IMR-90 (cell line): Measurements from ENCODE around the gene TAP2. TPM values are rescaled to one million over a fixed set of nuclear protein-coding genes. Genes with fewer than 3 reads are reported as not detected.

Experiments
- ATAC-seq: fragments of 200-7000 bp; cut with Tn5 transposase; 2 replicates; pipeline ENCODE4 v1.9.1; 2020; ENCODE audit warnings: low read depth, mild to moderate bottlenecking, moderate library complexity
- BruUV-seq: library from RNA; stranded (reverse); fragments of 400-500 nt; replicated peaks from 2 replicates; lab custom pipeline; 2021; lab: Mats Ljungman, UMichigan
- CTCF ChIA-PET: fragments of 300-600 bp; formaldehyde crosslinking; extraction: SDS; loops from one replicate; lab custom pipeline; 2021; ENCODE audit warnings: antibody characterized with exemption; lab: Yijun Ruan, JAX
- POLR2A ChIA-PET: fragments of 300-600 bp; sonication (Branson Sonifier 250); formaldehyde crosslinking; loops from one replicate; lab custom pipeline; 2022; ENCODE audit warnings: antibody characterized with exemption; ENCODE audit not compliant: unreplicated experiment; lab: Charles Lee
- DNase-seq: peaks from one replicate; pipeline ENCODE4 v3.0.0; 2013
- H2AFZ ChIP-seq: replicated peaks from 2 replicates; pipeline ENCODE3; 2013; ENCODE audit warnings: low read length, mild to moderate bottlenecking; ENCODE audit not compliant: poor library complexity
- H2AK5ac ChIP-seq: 2 replicates; pipeline ENCODE4 v1.6.1; 2013; ENCODE audit warnings: low read depth, low read length, inconsistent platforms
- H2AK9ac ChIP-seq: replicated peaks from 2 replicates; pipeline ENCODE3; 2013; ENCODE audit warnings: mild to moderate bottlenecking, low read depth, low read length, moderate library complexity; ENCODE audit not compliant: poor library complexity
- H2BK120ac ChIP-seq: 2 replicates; pipeline ENCODE4 v1.6.1; 2013; ENCODE audit warnings: low read depth, low read length, inconsistent platforms
- H2BK15ac ChIP-seq: 3 replicates; pipeline ENCODE4 v1.6.1; 2013; ENCODE audit warnings: low read depth, low read length, inconsistent platforms
- H2BK20ac ChIP-seq: 2 replicates; pipeline ENCODE4 v1.6.1; 2013; ENCODE audit warnings: low read depth, mild to moderate bottlenecking, inconsistent platforms, low read length, moderate library complexity
- H2BK5ac ChIP-seq: 2 replicates; pipeline ENCODE4 v1.6.1; 2013; ENCODE audit warnings: mild to moderate bottlenecking, low read depth, low read length, inconsistent platforms; ENCODE audit not compliant: poor library complexity, severe bottlenecking
- H3K14ac ChIP-seq: replicated peaks from 2 replicates; pipeline ENCODE4 v1.6.1; 2013; ENCODE audit warnings: low read depth, low read length, inconsistent platforms
- H3K18ac ChIP-seq: 2 replicates; pipeline ENCODE4 v1.6.1; 2013; ENCODE audit warnings: low read depth, low read length, control low read depth
- H3K23ac ChIP-seq: 2 replicates; pipeline ENCODE4 v1.6.1; 2013; ENCODE audit warnings: low read depth, low read length, inconsistent platforms
- H3K27ac ChIP-seq: 2 replicates; pipeline ENCODE4 v1.5.1; 2013; ENCODE audit warnings: mild to moderate bottlenecking, control low read depth, low read length; ENCODE audit not compliant: insufficient read depth
- H3K27me3 ChIP-seq: 2 replicates; pipeline ENCODE4 v1.6.1; 2013; ENCODE audit warnings: low read length; ENCODE audit not compliant: control insufficient read depth, insufficient read depth
- H3K36me3 ChIP-seq: 2 replicates; pipeline ENCODE4 v1.6.1; 2013; ENCODE audit warnings: low read length, mixed read lengths; ENCODE audit not compliant: control insufficient read depth, insufficient read depth
- H3K4ac ChIP-seq: 2 replicates; pipeline ENCODE4 v1.6.1; 2013; ENCODE audit warnings: low read depth, low read length, inconsistent platforms
- H3K4me1 ChIP-seq: 2 replicates; pipeline ENCODE4 v1.6.1; 2013; ENCODE audit warnings: low read length, mixed read lengths; ENCODE audit not compliant: control insufficient read depth, insufficient read depth
- H3K4me2 ChIP-seq: 2 replicates; pipeline ENCODE4 v1.6.1; 2013; ENCODE audit warnings: low read depth, mild to moderate bottlenecking, control low read depth, low read length, moderate library complexity
- H3K4me3 ChIP-seq: 2 replicates; pipeline ENCODE4 v1.5.1; 2013; ENCODE audit warnings: low read depth, mild to moderate bottlenecking, control low read depth, low read length, moderate library complexity; ENCODE audit not compliant: insufficient read depth
- H3K56ac ChIP-seq: 2 replicates; pipeline ENCODE4 v1.6.1; 2013; ENCODE audit warnings: low read length, inconsistent platforms; ENCODE audit not compliant: insufficient read depth; ENCODE audit errors: extremely low read depth
- H3K79me1 ChIP-seq, 2 experiments: 2 replicates each; pipeline ENCODE4 v1.6.1; 2013; ENCODE audit warnings: low read length in 2 of 2, inconsistent platforms in 1 of 2, low read depth in 1 of 2
- H3K9ac ChIP-seq: 2 replicates; pipeline ENCODE4 v1.6.1; 2013; ENCODE audit warnings: low read depth, low read length, control low read depth
- H3K9me1 ChIP-seq: 2 replicates; pipeline ENCODE4 v1.6.1; 2013; ENCODE audit warnings: low read length, inconsistent platforms; ENCODE audit not compliant: insufficient read depth
- H3K9me3 ChIP-seq: 2 replicates; pipeline ENCODE4 v1.6.1; 2013; ENCODE audit warnings: low read length; ENCODE audit not compliant: control insufficient read depth, insufficient read depth
- H4K20me1 ChIP-seq: 2 replicates; pipeline ENCODE4 v1.6.1; 2013; ENCODE audit warnings: low read length, inconsistent platforms; ENCODE audit not compliant: insufficient read depth
- H4K5ac ChIP-seq: 2 replicates; pipeline ENCODE4 v1.6.1; 2013; ENCODE audit warnings: mild to moderate bottlenecking, low read depth, low read length, control low read depth
- H4K8ac ChIP-seq, 2 experiments: 2 replicates each; pipeline ENCODE4 v1.6.1; 2013; ENCODE audit warnings: low read depth in 2 of 2, low read length in 2 of 2, control low read depth in 1 of 2, inconsistent platforms in 1 of 2
- H4K91ac ChIP-seq: 2 replicates; pipeline ENCODE4 v1.6.1; 2013; ENCODE audit warnings: low read depth, low read length, inconsistent platforms; ENCODE audit not compliant: insufficient read depth
- BHLHE40 ChIP-seq: fragments of 150-350 bp; IDR thresholded peaks from 2 replicates; pipeline ENCODE4 v1.6.1; 2016; ENCODE audit warnings: mild to moderate bottlenecking, low read depth, low read length
- CHD1 ChIP-seq: IDR thresholded peaks from 2 replicates; pipeline ENCODE4 v1.6.1; 2012; ENCODE audit warnings: low read depth, low read length, improper control_type of control experiment
- NFE2L2 ChIP-seq: fragments of 150-350 bp; IDR thresholded peaks from 2 replicates; pipeline ENCODE4 v1.6.1; 2016; ENCODE audit warnings: low read depth, mild to moderate bottlenecking, low read length
- RFX5 ChIP-seq: IDR thresholded peaks from 2 replicates; pipeline ENCODE4 v1.8.0; 2012; ENCODE audit warnings: low read depth, mild to moderate bottlenecking, low read length, moderate library complexity
- SMC3 ChIP-seq: fragments of 150-350 bp; IDR thresholded peaks from 2 replicates; pipeline ENCODE4 v1.6.1; 2016; ENCODE audit warnings: low read depth, mild to moderate bottlenecking, antibody characterized with exemption, low read length, moderate library complexity
- WGBS, 2 experiments: methylation state at CpG; one replicate each; pipeline versions ENCODE4 v1.1.5 to v1.1.7; 2013; ENCODE audit warnings: missing lambda C conversion rate in 2 of 2; ENCODE audit not compliant: insufficient read length in 1 of 2; ENCODE audit errors: extremely low coverage in 2 of 2; 5-methylcytosine and 5-hydroxymethylcytosine counted together
- dilution Hi-C: fragments of 300-500 bp; cut with HindIII; formaldehyde crosslinking; loops from one replicate; pipeline ENCODE4 v1.14.3; 2018; ENCODE audit warnings: low sequenced_read_pairs; ENCODE audit not compliant: unreplicated experiment
- in situ Hi-C: fragments of 300-500 bp; cut with MboI; formaldehyde crosslinking; loops from 3 replicates; pipeline ENCODE4 v1.14.3; 2019; ENCODE audit warnings: low sequenced_read_pairs, inconsistent platforms, mixed read lengths
- intact Hi-C: fragments of 100-400 bp; cut with micrococcal nuclease; formaldehyde crosslinking; loops from 2 replicates; pipeline ENCODE4 v1.10.0; 2022
- polyA plus RNA-seq, 3 experiments: library from polyadenylated mRNA; depleted of rRNA; stranded (reverse); fragments of >200 nt; gene quantifications; 2 replicates each; pipeline ENCODE4 v1.2.3, GENCODE V29; 2012; ENCODE audit warnings: low replicate concordance in 1 of 3
- total RNA-seq: library from RNA; depleted of rRNA; stranded (reverse); fragments of >200 nt; gene quantifications from 2 replicates; pipeline ENCODE4 v1.2.3, GENCODE V29; 2012
- TF ChIP-seq, protein P1 (sequence below): conservative IDR thresholded peaks from 2 replicates; pipeline ENCODE4 v1.5.1; 2012; ENCODE audit warnings: mild to moderate bottlenecking, low read depth, low read length, improper control_type of control experiment

The TAP2 gene
- total and polyA plus RNA-seq, 2 of the 4 experiments (the other 2 are of a cell fraction), result 6.6 to 11.4 TPM

DNA sequence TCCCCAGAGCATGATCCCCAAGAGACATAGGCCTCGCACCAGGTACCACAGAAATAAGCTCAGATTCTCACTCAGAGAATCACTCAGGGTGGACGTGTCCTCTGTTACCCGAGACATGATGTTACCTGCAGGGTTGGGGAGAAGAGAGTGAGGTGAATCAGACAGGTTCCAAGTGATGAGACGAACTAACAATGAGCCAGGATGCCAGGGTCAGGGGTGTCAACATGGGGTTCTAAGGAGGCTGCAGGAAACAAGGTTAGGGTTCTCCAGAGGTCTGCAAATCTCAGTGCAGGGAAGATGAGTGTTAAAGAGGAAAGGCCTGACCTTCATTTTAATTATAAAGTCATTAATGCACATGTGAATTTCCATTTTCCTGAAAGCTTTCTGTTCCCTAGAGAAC is 12.5 kb upstream of the TAP2 start:
- H3K9me3 ChIP-seq, result no peaks in the 10 kb centered on the region
- peaks cover 21% of the 10 kb centered on the region for H3K9me1 ChIP-seq
- H3K4me2 ChIP-seq, result no peak overlapping the region
- TF ChIP-seq, protein P1, sequence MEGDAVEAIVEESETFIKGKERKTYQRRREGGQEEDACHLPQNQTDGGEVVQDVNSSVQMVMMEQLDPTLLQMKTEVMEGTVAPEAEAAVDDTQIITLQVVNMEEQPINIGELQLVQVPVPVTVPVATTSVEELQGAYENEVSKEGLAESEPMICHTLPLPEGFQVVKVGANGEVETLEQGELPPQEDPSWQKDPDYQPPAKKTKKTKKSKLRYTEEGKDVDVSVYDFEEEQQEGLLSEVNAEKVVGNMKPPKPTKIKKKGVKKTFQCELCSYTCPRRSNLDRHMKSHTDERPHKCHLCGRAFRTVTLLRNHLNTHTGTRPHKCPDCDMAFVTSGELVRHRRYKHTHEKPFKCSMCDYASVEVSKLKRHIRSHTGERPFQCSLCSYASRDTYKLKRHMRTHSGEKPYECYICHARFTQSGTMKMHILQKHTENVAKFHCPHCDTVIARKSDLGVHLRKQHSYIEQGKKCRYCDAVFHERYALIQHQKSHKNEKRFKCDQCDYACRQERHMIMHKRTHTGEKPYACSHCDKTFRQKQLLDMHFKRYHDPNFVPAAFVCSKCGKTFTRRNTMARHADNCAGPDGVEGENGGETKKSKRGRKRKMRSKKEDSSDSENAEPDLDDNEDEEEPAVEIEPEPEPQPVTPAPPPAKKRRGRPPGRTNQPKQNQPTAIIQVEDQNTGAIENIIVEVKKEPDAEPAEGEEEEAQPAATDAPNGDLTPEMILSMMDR, result no peak
- TF ChIP-seq SMC3 (no peak), NFE2L2 (no peak), RFX5 (no peak), CHD1 (no peak), BHLHE40 (no peak)
- H3K4me3 ChIP-seq, result no peak overlapping the region
- no peak overlapping the region for H3K4ac ChIP-seq
- H2AFZ ChIP-seq, result no peak overlapping the region
- in situ Hi-C loops (no loop called here), intact Hi-C loops (no loop called here), dilution Hi-C loops (no loop called here)
- H3K9ac ChIP-seq, result no peak overlapping the region
- H4K5ac ChIP-seq, result no peak overlapping the region
- no TSS peak for BruUV-seq
- no peak overlapping the region for H2AK9ac ChIP-seq
- H2BK120ac ChIP-seq, result no peak overlapping the region
- no peak overlapping the region for H2BK20ac ChIP-seq
- H3K14ac ChIP-seq, result no peak overlapping the region
- H4K91ac ChIP-seq, result no peak overlapping the region
- ATAC-seq, result no peak
- no peaks in the 10 kb centered on the region for H3K27me3 ChIP-seq
- H3K18ac ChIP-seq, result no peak overlapping the region
- H3K56ac ChIP-seq, result no peak overlapping the region
- H3K23ac ChIP-seq, result no peak overlapping the region
- peaks cover 4% of the 10 kb centered on the region for H3K4me1 ChIP-seq
- H4K8ac ChIP-seq, result no peak overlapping the region
- peaks cover 28% of the 10 kb centered on the region for H3K36me3 ChIP-seq
- H2BK5ac ChIP-seq, result no peak overlapping the region
- no peak overlapping the region for H2AK5ac ChIP-seq
- DNase-seq, result no peak
- H3K79me1 ChIP-seq, result peaks cover 8 to 39% of the 10 kb centered on the region in 2 experiments
- POLR2A ChIA-PET, result no interaction called here
- no peak overlapping the region for H2BK15ac ChIP-seq
- H3K27ac ChIP-seq, result no peak overlapping the region
- H4K20me1 ChIP-seq, result no peaks in the 10 kb centered on the region
- CTCF ChIA-PET, result interaction anchor here (1.2 to 2.3 kb wide), 3 partner anchors 13 to 21 kb away, joined by 3 to 10 read pairs (median 5); partner anchors contain the start of gene TAP2
- 79% methylated on average over 2 of the region's 4 CpGs; no CpG with 5 or more reads in 1 of the 2 experiments for WGBS, 2 experiments
